Activated T-helper 17 cell treated with anti-CD3 and anti-CD28 coated beads, Interleukin-2, amount 50 U/mL, for 72 hours (primary cell): ENCODE results near the gene QSOX2. TPM values are rescaled to one million over a fixed set of nuclear protein-coding genes. Genes with fewer than 3 reads are reported as not detected.
A peak's percentile ranks its signal among the peaks of the same experiment; 100 is the strongest.

Source experiments
- ATAC-seq: fragments of 150-1000 bp; cut with Tn5 transposase; replicated peaks from 2 replicates; pipeline ENCODE4 v1.10.0; 2021; ENCODE audit warnings: mild to moderate bottlenecking, moderate library complexity
- H3K27ac Mint-ChIP-seq: one replicate; pipeline ENCODE4 v1.8.0; 2022; ENCODE audit warnings: mixed read lengths
- H3K27me3 Mint-ChIP-seq: one replicate; pipeline ENCODE4 v1.8.0; 2022; ENCODE audit warnings: mixed read lengths
- H3K36me3 Mint-ChIP-seq: one replicate; pipeline ENCODE4 v1.8.0; 2022; ENCODE audit warnings: low read depth, mild to moderate bottlenecking, mixed read lengths
- H3K4me1 Mint-ChIP-seq: one replicate; pipeline ENCODE4 v1.8.0; 2022; ENCODE audit warnings: mixed read lengths
- H3K4me3 Mint-ChIP-seq: one replicate; pipeline ENCODE4 v1.8.0; 2022; ENCODE audit warnings: mild to moderate bottlenecking, mixed read lengths
- H3K9me3 Mint-ChIP-seq: one replicate; pipeline ENCODE4 v1.8.0; 2022; ENCODE audit warnings: mixed read lengths
- total RNA-seq, 2 donors: library from RNA; stranded (reverse); gene quantifications; one replicate each; pipeline ENCODE4 v1.2.3, GENCODE V29; 2022

Gene QSOX2
- total RNA-seq, 2 donors from 2014 or later, result 25.9 to 28.5 TPM

- Mint-ChIP-seq H3K9me3 (no peaks in the 10 kb centered on the region), H3K4me3 (no peak overlapping the region), H3K27ac (peak overlapping the region; percentile 60), H3K4me1 (peaks cover 17% of the 10 kb centered on the region), H3K27me3 (no peaks in the 10 kb centered on the region), H3K36me3 (peaks cover 46% of the 10 kb centered on the region)
- no peak for ATAC-seq
These were observed 11.7 kb downstream of the QSOX2 start for GRCh38 chr9:136233868-136234267.

GRCh38 chr9:136233411-136233810, 12.2 kb downstream of the QSOX2 start:
- no peaks in the 10 kb centered on the region for H3K27me3 Mint-ChIP-seq
- peaks cover 48% of the 10 kb centered on the region for H3K36me3 Mint-ChIP-seq
- peaks cover 22% of the 10 kb centered on the region for H3K4me1 Mint-ChIP-seq
- H3K27ac Mint-ChIP-seq, result peak overlapping the region; percentile 60
- no peak for ATAC-seq
- no peak overlapping the region for H3K4me3 Mint-ChIP-seq
- H3K9me3 Mint-ChIP-seq, result no peaks in the 10 kb centered on the region

- Mint-ChIP-seq H3K36me3 (peaks cover 52% of the 10 kb centered on the region), H3K9me3 (no peaks in the 10 kb centered on the region), H3K27me3 (no peaks in the 10 kb centered on the region), H3K4me1 (peaks cover 26% of the 10 kb centered on the region), H3K27ac (peak overlapping the region; percentile 60), H3K4me3 (no peak overlapping the region)
- no peak for ATAC-seq
These were observed 12.6 kb downstream of the QSOX2 start for GRCh38 chr9:136232969-136233368.

GRCh38 chr9:136231478-136232297, 13.9 kb downstream of the QSOX2 start:
- H3K27me3 Mint-ChIP-seq, result no peaks in the 10 kb centered on the region
- no peaks in the 10 kb centered on the region for H3K9me3 Mint-ChIP-seq
- peak; percentile 65 for ATAC-seq
- H3K4me1 Mint-ChIP-seq, result peaks cover 29% of the 10 kb centered on the region
- peaks cover 58% of the 10 kb centered on the region for H3K36me3 Mint-ChIP-seq
- peak overlapping the region; percentile 92 for H3K27ac Mint-ChIP-seq
- peak overlapping the region; percentile 71 for H3K4me3 Mint-ChIP-seq

- Mint-ChIP-seq H3K27ac (peak overlapping the region; percentile 92), H3K9me3 (no peaks in the 10 kb centered on the region), H3K27me3 (no peaks in the 10 kb centered on the region), H3K36me3 (peaks cover 57% of the 10 kb centered on the region), H3K4me1 (peaks cover 29% of the 10 kb centered on the region), H3K4me3 (peak overlapping the region; percentile 71)
- no peak for ATAC-seq
These were observed 14.8 kb downstream of the QSOX2 start for GRCh38 chr9:136230773-136231172.

GRCh38 chr9:136230365-136230764, 15.2 kb downstream of the QSOX2 start:
- no peaks in the 10 kb centered on the region for H3K9me3 Mint-ChIP-seq
- no peak overlapping the region for H3K4me3 Mint-ChIP-seq
- ATAC-seq, result no peak
- peaks cover 29% of the 10 kb centered on the region for H3K4me1 Mint-ChIP-seq
- H3K27ac Mint-ChIP-seq, result peak overlapping the region; percentile 92
- peaks cover 60% of the 10 kb centered on the region for H3K36me3 Mint-ChIP-seq
- no peaks in the 10 kb centered on the region for H3K27me3 Mint-ChIP-seq

GRCh38 chr9:136229096-136230065, 16.2 kb downstream of the QSOX2 start:
- ATAC-seq, result no peak
- Mint-ChIP-seq H3K9me3 (no peaks in the 10 kb centered on the region), H3K36me3 (peaks cover 59% of the 10 kb centered on the region), H3K4me1 (peaks cover 29% of the 10 kb centered on the region), H3K27ac (peak overlapping the region; percentile 92), H3K4me3 (peak overlapping the region; percentile 60), H3K27me3 (no peaks in the 10 kb centered on the region)

GRCh38 chr9:136228107-136228875, 17.3 kb downstream of the QSOX2 start:
- Mint-ChIP-seq H3K27ac (peak overlapping the region; percentile 87), H3K36me3 (peaks cover 60% of the 10 kb centered on the region), H3K4me1 (peaks cover 25% of the 10 kb centered on the region), H3K4me3 (peak overlapping the region; percentile 60), H3K27me3 (no peaks in the 10 kb centered on the region), H3K9me3 (no peaks in the 10 kb centered on the region)
- ATAC-seq, result peak; percentile 86

GRCh38 chr9:136226680-136227407, 18.8 kb downstream of the QSOX2 start:
- no peak for ATAC-seq
- H3K4me1 Mint-ChIP-seq, result peaks cover 18% of the 10 kb centered on the region
- no peak overlapping the region for H3K4me3 Mint-ChIP-seq
- peaks cover 68% of the 10 kb centered on the region for H3K36me3 Mint-ChIP-seq
- no peaks in the 10 kb centered on the region for H3K9me3 Mint-ChIP-seq
- H3K27ac Mint-ChIP-seq, result no peak overlapping the region
- no peaks in the 10 kb centered on the region for H3K27me3 Mint-ChIP-seq

GRCh38 chr9:136225748-136226679, 19.6 kb downstream of the QSOX2 start:
- Mint-ChIP-seq H3K27ac (peak overlapping the region; percentile 55), H3K4me3 (peak overlapping the region; percentile 62), H3K4me1 (peaks cover 18% of the 10 kb centered on the region), H3K36me3 (peaks cover 68% of the 10 kb centered on the region), H3K27me3 (no peaks in the 10 kb centered on the region), H3K9me3 (no peaks in the 10 kb centered on the region)
- ATAC-seq, result peak; percentile 69

GRCh38 chr9:136225366-136225747, 20.3 kb downstream of the QSOX2 start:
- Mint-ChIP-seq H3K36me3 (peaks cover 72% of the 10 kb centered on the region), H3K27ac (peak overlapping the region; percentile 55), H3K27me3 (no peaks in the 10 kb centered on the region), H3K9me3 (no peaks in the 10 kb centered on the region), H3K4me3 (peak overlapping the region; percentile 62), H3K4me1 (peaks cover 23% of the 10 kb centered on the region)
- ATAC-seq, result peak; percentile 39

- H3K27ac Mint-ChIP-seq, result no peak overlapping the region
- no peaks in the 10 kb centered on the region for H3K9me3 Mint-ChIP-seq
- no peaks in the 10 kb centered on the region for H3K27me3 Mint-ChIP-seq
- peaks cover 85% of the 10 kb centered on the region for H3K36me3 Mint-ChIP-seq
- H3K4me1 Mint-ChIP-seq, result peaks cover 24% of the 10 kb centered on the region
- no peak overlapping the region for H3K4me3 Mint-ChIP-seq
- ATAC-seq, result no peak
These were observed 21.6 kb downstream of the QSOX2 start for GRCh38 chr9:136223871-136224640.
